Stimulated activated CD8-positive, alpha-beta memory T cell treated with anti-CD3 and anti-CD28 coated beads, Interleukin-15, amount 100 ng/mL, for 1 hour (primary cell): ENCODE data around the gene MFSD2B.

Source experiments
- DNase-seq: peaks from one replicate; pipeline ENCODE4 v3.0.0-alpha.2; 2020; ENCODE audit warnings: low read depth

The MFSD2B gene

GRCh38 chr2:24051833-24052232 lies 41.9 kb downstream of the MFSD2B start:
- DNase-seq = no peak

- no peak for DNase-seq
These were observed 43.1 kb downstream of the MFSD2B start for GRCh38 chr2:24052951-24053350.

DNA sequence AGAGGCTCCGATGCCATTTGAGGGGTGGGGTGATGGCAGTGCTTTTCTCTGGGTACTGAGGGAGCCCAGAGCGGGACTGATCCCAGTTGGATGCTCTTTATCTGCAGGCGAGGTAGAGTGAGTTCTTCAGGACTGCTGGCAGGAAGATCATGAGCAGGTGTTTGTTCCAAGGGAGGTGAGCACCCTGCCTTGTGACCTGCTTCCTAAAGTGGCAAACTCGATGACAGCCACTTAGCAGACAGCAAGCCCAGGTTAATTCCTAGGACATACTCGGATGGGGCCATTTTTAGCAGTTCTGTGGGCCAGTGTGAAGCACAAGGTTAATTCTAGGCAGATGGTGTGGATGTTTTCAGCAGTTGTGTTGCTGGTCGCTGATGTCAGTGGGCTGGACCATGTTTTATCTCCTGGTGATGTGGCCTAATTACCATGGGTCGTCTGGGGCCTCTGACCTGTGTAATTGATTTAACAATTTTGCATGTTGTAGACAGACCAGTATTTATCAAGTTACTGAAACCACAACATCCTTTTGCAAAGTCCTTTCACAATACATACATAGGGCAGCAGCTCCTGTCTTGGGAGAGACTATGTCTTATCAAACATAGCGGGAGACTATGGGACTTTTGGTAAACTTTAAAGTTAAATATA lies 44.6 kb downstream of the MFSD2B start:
- DNase-seq = no peak

- DNase-seq = no peak
These were observed 45.9 kb downstream of the MFSD2B start for GRCh38 chr2:24055750-24056149.

- no peak for DNase-seq
These were observed 48.8 kb downstream of the MFSD2B start for GRCh38 chr2:24058564-24059271.

DNA sequence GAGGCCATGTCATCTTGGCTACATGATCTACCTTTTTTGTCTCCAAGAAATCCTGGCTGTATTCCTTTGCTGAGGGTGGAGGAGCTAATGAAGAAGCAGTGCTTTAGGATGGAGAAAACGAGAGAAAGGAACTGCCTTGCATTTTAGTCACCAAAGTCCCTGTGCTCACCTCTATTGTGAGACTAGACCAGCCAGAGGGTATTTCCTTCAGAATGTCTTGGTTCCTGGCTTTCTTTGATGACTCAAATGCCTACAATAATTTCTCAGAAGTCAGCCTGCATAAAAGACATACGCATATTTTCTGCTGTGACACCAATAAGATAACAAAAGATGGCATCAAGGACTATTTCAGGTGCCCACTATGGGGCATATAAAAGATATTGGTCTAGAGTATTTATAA lies 55.5 kb downstream of the MFSD2B start:
- no peak for DNase-seq

GRCh38 chr2:24072259-24072658 lies 62.4 kb downstream of the MFSD2B start:
- no peak for DNase-seq

DNA sequence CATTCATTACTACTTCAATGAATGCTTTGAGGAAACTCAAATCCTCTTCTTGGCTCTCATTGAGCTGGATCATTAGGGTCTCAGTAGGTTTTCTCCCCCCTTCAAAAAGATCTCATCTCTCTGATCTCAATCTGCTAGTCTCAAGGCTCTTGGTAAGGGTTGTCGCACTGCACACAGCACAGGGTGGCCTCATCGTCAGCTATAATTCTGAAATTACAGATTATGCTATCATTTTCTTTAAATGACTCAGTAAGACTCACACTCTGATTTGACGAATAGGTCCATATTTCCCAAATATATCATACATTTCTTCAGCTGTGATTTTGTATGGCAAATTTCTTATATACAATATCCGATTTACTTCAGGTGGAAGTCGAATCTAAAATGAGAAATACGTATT lies 63.9 kb downstream of the MFSD2B start:
- DNase-seq = no peak

DNA sequence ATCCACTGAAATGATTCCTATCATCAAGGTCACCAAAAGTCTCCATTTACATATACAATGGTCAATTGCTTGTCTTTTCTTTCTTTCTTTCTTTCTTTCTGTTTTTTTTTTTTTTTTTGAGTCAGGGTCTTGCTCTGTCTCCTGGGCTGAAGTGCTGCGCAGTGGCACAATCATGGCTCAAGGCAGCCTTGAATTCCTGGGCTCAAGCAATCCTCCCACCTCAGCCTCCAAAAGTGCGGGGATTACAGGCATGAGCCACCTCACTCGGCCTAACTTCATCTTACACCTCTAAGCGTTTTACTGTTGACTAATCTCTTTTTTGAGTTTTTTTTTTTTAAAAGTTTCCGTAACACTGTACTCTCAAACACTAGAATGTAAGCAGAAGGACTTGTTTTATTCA lies 65.4 kb downstream of the MFSD2B start:
- no peak for DNase-seq
